CD14-positive monocyte (primary cell): ENCODE data around the gene CALD1. TPM values are rescaled to one million over a fixed set of nuclear protein-coding genes. Genes with fewer than 3 reads are reported as not detected.

ENCODE experiments used
- DNase-seq, 3 donors: peaks; one replicate each; pipeline ENCODE4 v3.0.0-alpha.2; 2011 to 2022
- H2AFZ ChIP-seq: 2 replicates; pipeline ENCODE4 v1.6.0; 2012; ENCODE audit warnings: mild to moderate bottlenecking, low read depth, low read length, inconsistent platforms; ENCODE audit not compliant: insufficient read depth, poor library complexity, severe bottlenecking
- H3K27ac ChIP-seq, 2 donors: 1 replicate in 1 of 2; 2 replicates in 1 of 2; pipeline ENCODE4 v1.5.1; 2012 to 2013; ENCODE audit warnings: low read length in 2 of 2, control low read depth in 1 of 2, inconsistent platforms in 1 of 2, low read depth in 1 of 2, mild to moderate bottlenecking in 1 of 2
- H3K27me3 ChIP-seq, 2 donors: one replicate each; pipeline versions ENCODE4 v1.6.0 to v1.6.1; 2011 to 2013; ENCODE audit warnings: low read length in 2 of 2; ENCODE audit not compliant: control insufficient read depth in 2 of 2, insufficient read depth in 2 of 2
- H3K36me3 ChIP-seq, 2 donors: replicated peaks in 1 of 2; 1 replicate in 1 of 2; 2 replicates in 1 of 2; pipeline versions ENCODE4 v1.5.1 to v1.6.1; 2012 to 2013; ENCODE audit warnings: low read length in 2 of 2, control low read depth in 1 of 2, inconsistent platforms in 1 of 2, mild to moderate bottlenecking in 1 of 2; ENCODE audit not compliant: insufficient read depth in 2 of 2, control insufficient read depth in 1 of 2
- H3K4me1 ChIP-seq, 2 donors: 1 replicate in 1 of 2; 2 replicates in 1 of 2; pipeline versions ENCODE4 v1.5.1 to v1.6.1; 2012 to 2013; ENCODE audit warnings: low read length in 2 of 2, control low read depth in 1 of 2, inconsistent platforms in 1 of 2, mild to moderate bottlenecking in 1 of 2, moderate library complexity in 1 of 2; ENCODE audit not compliant: insufficient read depth in 2 of 2, control insufficient read depth in 1 of 2
- H3K4me2 ChIP-seq: replicated peaks from 2 replicates; pipeline ENCODE3; 2012; ENCODE audit warnings: low read length, moderate library complexity, mild to moderate bottlenecking; ENCODE audit not compliant: poor library complexity, severe bottlenecking; ENCODE audit errors: extremely low read depth
- H3K4me3 ChIP-seq, 3 experiments: fragments of 200-600 bp in 1 of 3; sonication (generic) in 1 of 3; replicated peaks in 1 of 3; 1 replicate in 2 of 3; 2 replicates in 1 of 3; pipeline ENCODE4 v1.5.1; 2011 to 2013; ENCODE audit warnings: low read length in 3 of 3, mild to moderate bottlenecking in 3 of 3, control low read depth in 2 of 3, low read depth in 2 of 3, inconsistent platforms in 1 of 3, moderate library complexity in 1 of 3
- H3K79me2 ChIP-seq: 2 replicates; pipeline ENCODE4 v1.6.0; 2012; ENCODE audit warnings: mild to moderate bottlenecking, control low read depth, inconsistent platforms, low read length, moderate library complexity; ENCODE audit not compliant: insufficient read depth
- H3K9ac ChIP-seq: 2 replicates; pipeline ENCODE4 v1.6.0; 2017; ENCODE audit warnings: low read length, mild to moderate bottlenecking; ENCODE audit not compliant: insufficient read depth, poor library complexity, severe bottlenecking
- H3K9me3 ChIP-seq, 2 donors: replicated peaks in 1 of 2; 1 replicate in 1 of 2; 2 replicates in 1 of 2; pipeline versions ENCODE4 v1.5.1 to v1.6.1; 2012 to 2013; ENCODE audit warnings: low read length in 2 of 2, control low read depth in 1 of 2; ENCODE audit not compliant: control insufficient read depth in 1 of 2, insufficient read depth in 1 of 2
- H4K20me1 ChIP-seq: 2 replicates; pipeline ENCODE4 v1.6.0; 2012; ENCODE audit warnings: mild to moderate bottlenecking, low read length, control low read depth, moderate library complexity; ENCODE audit not compliant: insufficient read depth
- H3K27ac Mint-ChIP-seq, 7 donors: one replicate each; pipeline ENCODE4 v1.8.0; 2020; ENCODE audit warnings: mild to moderate bottlenecking in 7 of 7, mixed read lengths in 7 of 7, moderate library complexity in 6 of 7, inconsistent platforms in 2 of 7
- H3K27me3 Mint-ChIP-seq, 3 donors: one replicate each; pipeline ENCODE4 v1.8.0; 2021 to 2022; ENCODE audit warnings: low read depth in 3 of 3, mild to moderate bottlenecking in 3 of 3, mixed read lengths in 3 of 3, moderate library complexity in 3 of 3, inconsistent platforms in 1 of 3
- H3K36me3 Mint-ChIP-seq, 2 donors: one replicate each; pipeline ENCODE4 v1.8.0; 2020; ENCODE audit warnings: mixed read lengths in 2 of 2, inconsistent platforms in 1 of 2, mild to moderate bottlenecking in 1 of 2
- H3K4me1 Mint-ChIP-seq: one replicate; pipeline ENCODE4 v1.8.0; 2020; ENCODE audit warnings: mild to moderate bottlenecking, mixed read lengths
- H3K4me3 Mint-ChIP-seq, 2 donors: one replicate each; pipeline ENCODE4 v1.8.0; 2020; ENCODE audit warnings: mild to moderate bottlenecking in 2 of 2, mixed read lengths in 2 of 2, moderate library complexity in 1 of 2
- H3K9me3 Mint-ChIP-seq, 7 donors: one replicate each; pipeline ENCODE4 v1.8.0; 2020 to 2022; ENCODE audit warnings: mixed read lengths in 7 of 7, mild to moderate bottlenecking in 6 of 7, moderate library complexity in 6 of 7, inconsistent platforms in 2 of 7
- CTCF ChIP-seq: fragments of 200-600 bp; IDR thresholded peaks from one replicate; pipeline ENCODE4 v1.8.0; 2022; ENCODE audit warnings: antibody characterized with exemption, mild to moderate bottlenecking
- WGBS: methylation state at CpG from one replicate; pipeline ENCODE4 v1.1.5; 2013; ENCODE audit warnings: missing lambda C conversion rate; ENCODE audit not compliant: insufficient coverage; 5-methylcytosine and 5-hydroxymethylcytosine counted together
- intact Hi-C, 2 donors: fragments of 100-400 bp; cut with micrococcal nuclease; formaldehyde crosslinking; loops; one replicate each; pipeline versions ENCODE4 v1.15.0 to v1.15.1; 2023
- polyA plus RNA-seq, 3 donors: library from polyadenylated mRNA; depleted of rRNA in 1 of 3; unstranded in 2 of 3; stranded (reverse) in 1 of 3; fragments of 300-500 nt in 2 of 3; fragments of >200 nt in 1 of 3; fragmentation: Illumina TruSeq in 2 of 3; gene quantifications; 1 replicate in 2 of 3; 2 replicates in 1 of 3; pipeline ENCODE4 v1.2.3, GENCODE V29; 2012 to 2021

Gene CALD1
- polyA plus RNA-seq, 3 donors = 0.18 TPM; not detected in 2

GRCh38 chr7:134999136-134999535 lies 219.7 kb downstream of the CALD1 start:
- intact Hi-C loops = no loop called here
- peaks cover 0 to 2% (median 0%) of the 10 kb centered on the region in 3 donors for H3K27me3 Mint-ChIP-seq

GRCh38 chr7:135001390-135002165 lies 222.1 kb downstream of the CALD1 start:
- intact Hi-C loops = no loop called here
- H3K27ac ChIP-seq = no peak overlapping the region
- no peaks in the 10 kb centered on the region for H3K4me1 ChIP-seq
- H3K4me3 ChIP-seq = no peak overlapping the region
- peaks cover 0 to 3% of the 10 kb centered on the region in 2 donors for H3K36me3 ChIP-seq
- no peaks in the 10 kb centered on the region for H3K9me3 ChIP-seq
- no peak for DNase-seq
- no peak overlapping the region for H3K9ac ChIP-seq
- H4K20me1 ChIP-seq = no peaks in the 10 kb centered on the region
- Mint-ChIP-seq H3K27ac (peak overlapping the region in 1 of 7 donors; percentile 25), H3K27me3 (peaks cover 0 to 2% (median 0%) of the 10 kb centered on the region in 3 donors), H3K9me3 (peaks cover 0 to 3% (median 0%) of the 10 kb centered on the region in 7 donors), H3K36me3 (peaks cover 0 to 3% of the 10 kb centered on the region in 2 donors), H3K4me1 (no peaks in the 10 kb centered on the region), H3K4me3 (no peak overlapping the region)
- H3K27me3 ChIP-seq = no peaks in the 10 kb centered on the region
- WGBS = 100% methylated on average over 1 of the region's 1 CpG
- no peak overlapping the region for H2AFZ ChIP-seq
- no peak for TF ChIP-seq CTCF
- H3K79me2 ChIP-seq = no peaks in the 10 kb centered on the region
- no peak overlapping the region for H3K4me2 ChIP-seq

More at GRCh38 chr7:134999136-134999535, 219.7 kb downstream of the CALD1 start:
- H4K20me1 ChIP-seq = no peaks in the 10 kb centered on the region
- H3K9me3 ChIP-seq = no peaks in the 10 kb centered on the region
- H3K36me3 ChIP-seq = peaks cover 3 to 13% of the 10 kb centered on the region in 2 donors
- no peaks in the 10 kb centered on the region for H3K27me3 ChIP-seq
- WGBS = 86% methylated on average over 1 of the region's 3 CpGs
- no peak overlapping the region for H3K4me2 ChIP-seq
- H3K4me3 Mint-ChIP-seq = no peak overlapping the region
- H3K4me3 ChIP-seq = no peak overlapping the region
- H3K27ac Mint-ChIP-seq = no peak overlapping the region
- no peak for TF ChIP-seq CTCF
- no peak for DNase-seq
- H3K36me3 Mint-ChIP-seq = peaks cover 12 to 21% of the 10 kb centered on the region in 2 donors
- H3K79me2 ChIP-seq = no peaks in the 10 kb centered on the region
- H3K9ac ChIP-seq = no peak overlapping the region
- peaks cover 0 to 3% (median 0%) of the 10 kb centered on the region in 7 donors for H3K9me3 Mint-ChIP-seq
- no peaks in the 10 kb centered on the region for H3K4me1 Mint-ChIP-seq
- no peak overlapping the region for H3K27ac ChIP-seq
- no peak overlapping the region for H2AFZ ChIP-seq
- no peaks in the 10 kb centered on the region for H3K4me1 ChIP-seq
